ENCODE measurements around the gene DAB2IP.

DAB2IP gene

DNA sequence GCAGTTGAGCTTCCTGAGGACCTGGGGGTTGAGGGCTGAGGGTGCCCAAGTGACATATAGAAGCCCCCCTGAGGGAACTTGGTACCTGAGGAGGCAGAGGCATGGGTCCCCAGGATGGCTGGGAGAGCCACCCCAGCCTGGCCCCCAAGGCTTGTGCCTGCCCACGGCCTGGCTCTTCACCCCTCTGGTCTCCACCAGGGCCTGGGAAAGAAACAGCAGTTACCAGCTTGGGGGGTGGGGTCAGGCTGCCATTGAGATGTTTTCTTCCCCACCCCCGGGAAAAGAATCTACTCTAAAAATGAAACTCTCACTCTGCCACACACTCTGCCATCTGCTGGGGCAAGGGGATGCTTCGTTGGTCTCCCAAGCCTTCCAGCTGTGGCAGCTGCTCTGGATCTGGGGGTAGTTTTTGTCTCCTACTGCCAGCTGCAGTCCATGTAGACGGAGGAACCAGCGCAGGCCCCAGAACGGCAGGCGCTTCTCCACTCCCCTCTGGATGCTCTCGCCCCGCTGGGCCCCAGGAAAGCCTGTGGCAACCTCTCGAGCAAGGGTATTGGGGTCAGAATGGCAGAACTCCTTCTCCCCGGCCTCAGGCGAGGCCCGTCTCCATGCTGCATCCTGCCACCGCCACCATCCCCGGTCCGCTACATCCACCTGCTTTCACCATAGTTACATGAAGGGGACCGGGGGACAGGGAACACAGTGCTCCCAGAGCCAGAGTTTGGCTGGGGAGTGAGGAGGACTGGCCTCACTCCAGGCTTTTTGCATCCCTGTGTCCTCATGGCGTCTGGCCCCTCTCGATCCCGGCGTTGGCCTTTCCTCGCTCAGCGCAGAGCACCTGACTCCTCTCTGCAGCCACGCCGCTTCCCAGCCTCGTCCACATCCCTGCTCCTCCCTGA is 123.5 kb downstream of the DAB2IP start:
- DNase-seq (ENCODE audit: low read depth in 2 of 2, low spot score in 1 of 2) = no peak

DNA sequence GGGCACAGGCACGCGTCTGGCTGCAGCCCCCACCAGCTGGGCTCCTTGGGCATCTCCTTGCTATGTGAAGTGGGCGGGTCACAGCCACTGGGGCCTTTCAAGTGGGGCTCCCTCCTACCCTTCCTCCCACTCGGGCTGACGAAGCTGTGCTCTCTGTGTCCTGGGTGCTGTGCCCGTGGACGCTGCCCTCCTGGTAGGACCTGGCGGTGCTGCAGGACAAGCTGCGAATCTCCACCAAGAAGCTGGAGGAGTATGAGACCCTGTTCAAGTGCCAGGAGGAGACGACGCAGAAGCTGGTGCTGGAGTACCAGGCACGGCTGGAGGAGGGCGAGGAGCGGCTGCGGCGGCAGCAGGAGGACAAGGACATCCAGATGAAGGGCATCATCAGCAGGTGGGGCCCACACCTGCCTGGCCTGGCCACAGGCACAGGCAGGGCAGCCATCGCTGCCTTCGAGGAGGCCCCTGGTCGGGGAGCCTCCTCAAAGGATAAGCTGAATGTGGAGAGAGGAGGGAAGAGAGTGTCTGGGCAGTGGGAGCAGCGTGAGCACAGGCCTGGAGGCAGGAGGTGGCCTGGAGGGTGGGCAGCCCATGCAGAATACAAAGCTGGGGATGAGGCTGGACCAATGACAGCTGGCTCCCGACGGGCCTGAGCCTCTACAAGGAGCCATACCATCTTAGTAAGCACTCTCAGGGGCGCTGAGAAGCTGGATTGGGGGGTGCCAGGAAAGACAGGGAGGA is 124.7 kb downstream of the DAB2IP start:
- DNase-seq (ENCODE audit: low read depth in 2 of 2, low spot score in 1 of 2) = no peak

DNA sequence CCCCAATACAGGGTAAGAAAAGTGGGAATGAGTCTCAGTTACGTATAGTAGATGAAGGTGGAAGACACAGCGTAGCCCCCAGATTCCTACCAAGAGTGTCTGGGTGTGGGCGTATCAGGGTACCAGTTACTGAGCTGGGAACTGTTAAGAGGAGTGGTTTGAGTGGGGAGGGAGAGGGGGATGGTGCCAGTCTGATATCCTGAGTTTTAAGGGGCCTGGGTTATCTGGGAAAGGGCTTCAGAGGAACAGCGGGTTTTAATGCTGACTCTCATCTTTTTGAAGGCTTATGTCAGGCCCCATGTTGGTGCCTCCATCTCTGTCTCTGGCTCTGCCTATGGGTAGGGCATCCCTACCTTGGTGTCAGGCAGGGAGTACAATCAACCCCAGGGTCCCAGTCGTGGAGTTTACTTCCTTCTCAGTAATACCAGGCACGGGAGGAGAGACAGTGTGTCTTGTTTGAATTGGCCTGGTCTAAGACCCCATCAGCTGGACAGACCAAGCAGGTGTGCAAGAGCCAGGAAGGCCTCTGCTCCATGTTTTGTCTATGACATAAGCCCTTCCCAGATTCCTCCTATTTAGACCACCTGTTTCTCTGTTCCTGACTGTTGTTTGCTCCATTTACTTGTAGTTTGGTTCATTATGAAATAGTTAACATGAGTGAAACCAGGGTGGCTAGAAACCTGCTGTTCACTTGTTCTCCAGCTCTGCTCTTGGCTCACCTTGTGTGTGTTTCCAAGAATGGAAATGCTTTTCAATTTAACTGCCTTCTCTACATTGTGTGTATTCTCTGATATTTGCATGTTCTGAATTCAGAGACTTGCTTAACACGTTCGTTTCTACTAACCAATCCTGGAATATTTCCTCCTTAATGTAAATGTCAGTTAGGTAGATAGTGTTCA is 125.6 kb downstream of the DAB2IP start:
- DNase-seq (ENCODE audit: low read depth in 2 of 2, low spot score in 1 of 2) = no peak

DNA sequence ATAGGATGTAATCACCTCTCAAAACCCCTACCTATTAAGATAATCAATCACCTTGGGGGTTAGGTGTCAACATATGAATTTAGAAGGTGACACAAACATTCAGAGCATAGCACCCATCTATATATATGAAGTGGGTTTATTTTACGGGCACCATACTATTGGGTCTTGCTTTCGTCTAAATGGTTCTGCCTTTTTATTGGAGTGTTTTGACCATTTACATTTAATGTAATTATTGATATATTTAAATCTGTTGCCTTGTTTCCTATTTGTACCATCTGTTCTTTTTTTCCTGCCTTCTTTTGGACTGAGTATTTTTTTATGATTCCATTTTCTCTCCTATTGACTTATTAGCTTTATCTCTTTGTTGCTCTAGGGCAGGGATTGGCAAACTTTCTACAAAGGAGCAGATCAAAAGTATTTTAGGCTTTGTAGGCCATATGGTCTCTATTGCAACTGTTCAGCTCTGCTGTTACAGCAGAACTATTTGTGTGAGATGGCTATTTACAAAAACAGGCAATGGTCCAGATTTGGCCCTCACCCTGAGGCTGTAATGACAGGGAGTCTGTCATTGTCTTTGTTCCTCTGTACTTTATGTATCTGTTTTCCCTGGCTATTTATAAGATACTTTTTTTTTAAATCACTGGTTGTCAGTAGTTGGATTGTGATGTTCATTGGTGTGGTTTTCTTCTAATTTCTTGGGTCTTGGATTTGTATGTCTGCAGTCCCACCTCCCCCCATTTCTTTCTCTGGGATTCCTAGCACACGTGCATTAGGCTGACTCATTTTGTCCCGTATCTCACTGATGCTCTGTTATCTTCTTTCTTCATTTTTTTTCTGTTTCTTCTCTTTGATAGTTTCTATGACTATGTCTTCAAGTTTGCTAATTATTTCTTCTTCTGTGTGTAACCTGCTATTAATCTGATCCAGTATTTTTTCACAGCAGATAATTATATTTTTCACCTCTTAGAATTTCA is 127.1 kb downstream of the DAB2IP start:
- no peak for DNase-seq (ENCODE audit: low read depth in 2 of 2, low spot score in 1 of 2)

DNA sequence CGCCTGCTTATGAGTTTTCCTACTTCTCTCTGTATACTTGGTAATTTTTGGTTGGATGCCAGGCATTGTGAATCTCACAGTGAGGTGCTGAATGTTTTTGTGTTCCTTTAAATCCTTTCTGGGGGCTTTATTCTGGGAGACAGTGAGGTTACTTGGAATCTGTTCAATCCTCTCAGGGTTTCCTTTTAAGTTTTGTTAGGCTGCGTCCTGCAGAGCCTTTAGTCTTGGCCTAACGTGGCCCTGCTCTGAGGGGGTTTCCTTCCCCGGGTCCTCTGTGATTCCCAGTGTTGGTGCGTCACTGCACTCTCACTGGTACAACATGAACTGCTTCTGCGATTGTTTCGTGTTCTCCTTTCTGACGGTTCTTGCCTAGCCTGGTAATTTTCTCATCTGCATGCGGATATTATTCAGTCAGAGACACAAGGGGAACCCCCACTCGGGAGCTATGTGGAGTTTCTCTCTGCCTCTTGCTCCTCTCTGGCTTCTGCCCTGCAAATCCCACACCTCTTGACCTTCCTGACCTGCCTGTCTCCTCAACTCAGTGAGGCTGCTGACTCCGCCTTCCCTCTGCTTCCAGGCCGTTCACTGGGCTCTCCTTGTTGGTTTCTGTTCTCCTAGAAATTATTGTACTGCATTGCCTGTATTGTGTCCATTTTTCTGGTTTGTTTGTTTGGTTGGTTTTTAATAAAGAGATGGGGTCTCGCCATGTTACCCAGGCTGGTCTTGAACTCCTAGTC is 128.1 kb downstream of the DAB2IP start:
- DNase-seq (ENCODE audit: low read depth in 2 of 2, low spot score in 1 of 2) = no peak

DNA sequence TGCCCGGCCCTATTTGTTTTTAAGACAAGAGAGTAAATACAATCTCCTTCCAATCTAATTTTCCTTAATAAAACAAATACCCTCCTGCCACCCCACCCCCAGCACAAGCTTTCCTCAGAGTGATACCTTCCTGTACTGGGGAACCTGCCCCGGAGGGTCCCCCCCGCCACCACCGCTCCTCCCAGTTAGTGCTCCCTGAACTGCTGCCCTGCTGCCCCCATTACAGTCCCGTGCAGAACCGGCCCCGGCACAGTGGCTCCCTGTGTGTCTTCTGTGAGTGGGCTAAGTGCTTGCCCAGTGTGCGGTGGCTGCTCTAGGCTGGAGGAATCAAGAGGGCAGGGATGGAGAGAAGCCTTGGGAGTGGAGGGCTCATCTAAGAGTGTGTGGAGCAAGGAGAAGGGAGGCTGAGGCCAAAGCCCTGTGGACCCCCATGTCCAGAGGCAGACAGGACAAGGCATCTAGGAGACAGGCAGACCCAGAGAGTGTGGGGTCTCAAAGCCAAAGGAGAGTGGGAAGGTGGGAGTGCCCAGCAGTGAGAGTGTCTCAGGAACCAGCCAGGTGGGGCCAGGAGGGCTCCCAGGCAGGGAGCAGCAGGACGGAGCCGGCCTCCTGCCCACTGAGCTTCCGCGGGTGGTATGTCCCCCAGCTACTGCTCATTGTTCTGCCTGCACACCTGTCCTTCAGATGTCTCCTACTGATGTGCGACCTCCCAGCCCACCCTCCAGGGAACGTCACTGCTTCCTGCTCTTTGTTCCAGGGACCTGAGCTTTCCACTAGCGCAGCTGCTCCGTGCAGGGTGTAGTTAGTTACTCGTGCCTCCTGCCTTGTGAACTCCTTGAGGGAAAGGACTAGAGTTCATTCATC is 129.0 kb downstream of the DAB2IP start:
- no peak for DNase-seq (ENCODE audit: low read depth in 2 of 2, low spot score in 1 of 2)

DNA sequence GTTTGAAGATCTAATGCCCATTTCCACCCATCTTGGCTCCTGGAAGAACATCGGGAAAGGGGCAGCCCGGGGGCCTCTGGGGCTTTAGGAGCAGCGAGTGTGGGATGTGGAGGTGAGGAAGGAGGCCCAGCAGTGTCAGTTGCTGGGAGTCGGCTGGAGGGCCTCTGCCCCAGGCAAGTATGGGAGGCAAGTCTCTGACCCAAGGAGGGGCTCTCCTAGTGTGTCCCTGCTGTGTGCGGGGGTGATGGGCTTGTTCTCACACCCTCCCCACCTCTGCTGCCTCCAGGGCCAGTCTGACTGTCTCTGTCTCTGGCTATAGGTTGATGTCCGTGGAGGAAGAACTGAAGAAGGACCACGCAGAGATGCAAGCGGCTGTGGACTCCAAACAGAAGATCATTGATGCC is 129.7 kb downstream of the DAB2IP start:
- no peak for DNase-seq (ENCODE audit: low read depth in 2 of 2, low spot score in 1 of 2)

DNA sequence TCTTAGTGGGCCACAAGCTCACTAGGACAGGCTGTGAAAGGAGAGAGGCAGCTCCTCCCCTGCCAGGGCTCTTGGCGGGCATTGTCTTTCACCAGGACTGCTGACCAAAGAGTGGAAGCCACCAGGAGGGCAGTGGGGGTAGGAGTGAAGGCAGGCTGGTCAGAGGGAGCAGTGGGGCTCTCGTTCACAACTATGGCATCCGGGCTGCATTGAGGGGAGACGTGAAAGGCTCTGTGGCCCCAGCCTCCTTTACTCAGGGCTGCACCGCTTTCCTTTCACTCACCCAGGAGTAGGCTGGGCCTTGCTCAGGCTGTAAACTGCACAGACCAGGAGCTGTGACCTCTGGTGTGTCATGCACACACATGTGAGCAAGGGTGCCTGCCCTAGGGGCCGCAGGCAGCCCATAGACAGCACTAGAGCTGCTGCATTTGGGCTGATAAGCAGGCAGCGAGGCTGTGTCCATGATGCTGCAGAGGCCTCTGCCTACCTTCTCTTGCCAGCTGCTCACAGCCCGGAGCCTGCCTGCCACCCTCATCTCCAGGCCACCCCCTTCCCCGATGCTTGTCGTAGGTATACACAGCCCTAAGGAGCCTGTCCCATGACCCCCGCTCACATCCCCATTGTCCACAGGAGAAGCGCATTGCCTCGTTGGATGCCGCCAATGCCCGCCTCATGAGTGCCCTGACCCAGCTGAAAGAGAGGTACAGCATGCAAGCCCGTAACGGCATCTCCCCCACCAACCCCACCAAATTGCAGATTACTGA is 130.4 kb downstream of the DAB2IP start:
- no peak for DNase-seq (ENCODE audit: low read depth in 2 of 2, low spot score in 1 of 2)

DNA sequence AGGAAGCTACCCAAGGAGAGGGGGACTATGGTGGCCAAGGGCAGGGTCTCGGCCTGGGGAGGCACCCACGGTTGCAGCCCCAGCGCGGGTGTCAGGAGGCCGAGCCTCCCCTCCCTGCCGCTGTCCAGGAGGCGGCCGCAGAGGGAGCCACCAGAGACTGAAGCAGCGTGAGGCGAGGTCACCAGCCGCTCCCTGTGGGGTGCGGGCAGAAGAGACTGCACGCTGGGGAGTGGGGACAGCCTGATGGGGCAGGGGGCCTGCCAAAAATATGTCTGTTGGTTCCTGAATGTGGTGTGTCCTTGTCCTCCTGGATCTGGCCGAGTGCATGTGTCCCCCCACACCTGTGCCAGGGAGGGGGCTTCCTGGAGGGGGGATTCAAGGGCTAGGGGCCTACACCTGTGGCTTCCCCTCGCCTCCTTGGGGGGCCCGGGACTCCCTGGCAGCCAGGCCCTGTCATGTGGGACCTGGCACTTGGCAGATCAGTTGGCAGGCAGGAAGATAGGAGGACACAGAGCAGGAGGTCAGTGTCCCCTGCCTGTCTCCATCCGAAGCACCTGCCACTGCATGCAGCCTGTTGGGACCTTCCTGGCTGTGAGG is 131.2 kb downstream of the DAB2IP start:
- no peak for DNase-seq (ENCODE audit: low read depth in 2 of 2, low spot score in 1 of 2)

DNA sequence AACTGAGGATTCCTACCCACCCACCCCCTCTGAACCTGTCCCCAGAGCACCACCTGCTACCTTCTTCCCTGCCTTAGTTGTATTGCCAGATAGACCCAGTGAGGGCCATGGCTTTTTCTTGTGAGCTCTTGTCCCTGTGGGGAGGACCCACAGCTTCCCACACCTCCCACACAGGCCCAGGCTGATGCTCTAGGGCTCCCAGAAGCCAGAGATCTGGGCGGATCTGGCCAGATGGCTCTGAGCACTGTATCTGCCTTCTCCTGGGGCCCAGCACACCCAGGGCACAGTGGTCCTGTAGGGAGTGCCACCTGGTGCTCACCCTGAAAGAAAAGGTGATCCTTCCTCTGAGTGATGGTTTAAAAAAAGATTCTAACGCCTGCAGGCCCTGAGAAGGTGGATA is 131.7 kb downstream of the DAB2IP start:
- no peak for DNase-seq (ENCODE audit: low read depth in 2 of 2, low spot score in 1 of 2)

DNA sequence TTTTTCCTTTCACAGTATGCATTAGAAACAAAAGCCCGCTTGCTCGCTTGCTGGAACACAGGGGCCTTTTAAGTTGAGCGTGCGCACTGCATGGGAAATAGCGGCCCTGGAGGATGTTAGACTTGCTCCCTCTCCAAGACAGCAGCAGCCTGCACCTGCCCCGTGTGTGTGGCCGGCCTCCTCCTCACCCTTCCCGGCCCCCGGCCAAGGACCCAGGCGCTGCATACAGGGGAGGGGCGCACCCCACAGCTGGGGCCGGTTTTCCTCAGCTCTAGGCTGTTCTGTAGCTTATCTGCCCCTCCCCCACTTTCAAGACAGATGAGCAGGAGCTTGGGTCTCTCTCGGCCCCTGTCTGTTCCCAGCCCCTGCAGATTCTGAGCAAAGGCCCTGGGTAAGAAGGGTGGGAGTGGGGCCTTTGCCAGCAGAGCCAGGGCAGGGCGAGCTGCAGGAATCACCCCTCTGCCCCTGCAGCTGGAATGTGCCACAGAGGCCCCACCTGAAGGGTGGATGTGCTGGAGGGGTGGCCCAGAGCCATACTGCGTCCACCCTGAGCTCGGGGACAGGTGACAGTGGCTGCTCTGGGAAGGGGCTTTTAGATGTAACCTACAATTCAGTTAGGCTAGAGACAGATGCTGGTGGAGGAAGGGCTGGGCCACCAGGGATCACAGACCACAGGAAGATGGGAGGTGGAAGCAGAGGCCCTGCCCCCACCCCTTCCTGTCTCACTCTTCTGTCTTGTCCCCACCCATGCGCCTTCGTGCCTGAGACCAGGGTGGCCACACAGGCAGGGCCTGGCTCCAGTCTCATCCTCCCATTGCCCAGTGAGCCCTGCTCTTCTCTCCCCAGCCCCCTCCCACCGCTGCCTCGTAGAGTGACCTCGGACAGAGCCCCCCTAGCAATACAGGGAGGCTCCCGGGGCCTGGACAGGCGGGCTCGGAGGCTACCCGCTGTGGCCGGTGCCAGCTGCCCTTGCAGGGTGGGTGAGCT is 132.4 kb downstream of the DAB2IP start:
- no peak for DNase-seq (ENCODE audit: low read depth in 2 of 2, low spot score in 1 of 2)

DNA sequence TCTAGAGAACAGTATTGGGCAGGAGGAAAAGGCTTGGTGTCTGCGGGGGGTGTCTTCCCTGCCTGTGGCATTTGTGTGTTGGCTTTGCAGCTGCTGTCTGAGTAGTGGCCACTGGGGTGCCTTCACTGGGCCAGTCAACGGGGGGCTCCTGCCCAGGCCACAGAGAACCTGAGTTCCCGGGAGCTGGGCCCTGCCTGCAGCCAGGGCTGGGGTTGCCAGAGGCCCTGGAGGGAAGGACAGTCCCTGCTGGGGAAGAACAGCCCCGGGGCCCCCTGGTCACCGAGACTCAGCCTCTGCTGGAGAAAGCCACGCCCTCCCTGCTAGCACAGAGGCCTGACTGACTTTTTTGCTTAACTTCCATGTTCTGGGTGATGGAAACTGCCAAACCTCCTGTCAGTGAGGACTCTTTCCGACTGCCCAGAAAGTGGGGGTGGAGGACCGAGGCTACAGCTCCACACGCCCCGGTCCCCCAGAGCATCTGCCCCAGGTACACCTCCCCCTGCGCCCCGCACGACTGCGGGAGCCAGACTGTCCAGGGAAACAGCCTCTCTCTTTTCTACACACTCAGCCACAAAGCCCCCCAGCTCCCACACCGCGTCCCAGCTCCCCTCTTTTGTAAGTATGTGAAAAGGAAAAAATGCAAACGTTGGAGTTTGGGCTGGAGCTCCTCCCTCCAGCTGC is 133.4 kb downstream of the DAB2IP start:
- DNase-seq (ENCODE audit: low read depth in 2 of 2, low spot score in 1 of 2) = no peak

DNA sequence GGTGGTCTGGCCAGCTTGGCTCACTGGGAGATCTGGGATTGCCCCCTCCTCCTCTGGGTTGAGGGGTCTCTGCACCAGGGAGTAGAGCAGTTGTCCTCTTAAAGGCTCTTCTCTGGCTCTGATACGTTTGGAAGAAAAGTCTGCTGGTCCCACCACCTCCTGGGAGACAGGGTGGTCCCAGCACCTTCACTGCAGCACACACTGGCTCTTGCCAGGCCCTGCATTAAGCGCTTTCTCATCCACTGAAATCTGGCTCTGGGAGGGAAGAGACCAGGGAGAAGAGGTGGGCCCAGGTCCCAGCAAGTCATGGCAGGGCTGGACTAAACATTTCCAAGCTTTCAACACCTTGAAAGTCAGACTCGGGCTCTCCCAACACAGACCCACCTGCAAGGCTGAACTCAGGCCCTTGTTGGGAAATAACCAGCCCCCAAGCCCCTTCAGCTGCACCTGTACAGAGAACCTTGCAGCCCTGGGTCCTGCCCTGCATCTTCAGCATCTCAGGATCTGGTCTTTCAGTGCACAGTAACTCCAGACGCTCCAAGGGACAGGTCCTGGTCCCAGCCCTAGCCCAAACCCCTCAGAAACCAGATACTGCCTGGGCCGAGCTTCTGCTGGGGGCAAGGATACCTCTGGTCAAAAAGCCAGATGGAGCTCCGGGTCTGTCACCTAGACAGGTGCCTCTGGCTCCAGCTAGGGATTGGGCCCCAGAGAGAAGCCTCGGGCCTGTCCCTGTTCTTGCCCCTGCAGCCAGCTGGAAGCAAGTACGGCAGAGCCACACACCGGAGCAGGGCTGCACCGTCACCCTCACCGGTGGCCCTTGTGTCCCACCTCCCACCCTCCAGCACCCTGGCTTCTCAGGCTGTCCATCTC is 134.5 kb downstream of the DAB2IP start:
- DNase-seq (ENCODE audit: low read depth in 2 of 2, low spot score in 1 of 2) = no peak

DNA sequence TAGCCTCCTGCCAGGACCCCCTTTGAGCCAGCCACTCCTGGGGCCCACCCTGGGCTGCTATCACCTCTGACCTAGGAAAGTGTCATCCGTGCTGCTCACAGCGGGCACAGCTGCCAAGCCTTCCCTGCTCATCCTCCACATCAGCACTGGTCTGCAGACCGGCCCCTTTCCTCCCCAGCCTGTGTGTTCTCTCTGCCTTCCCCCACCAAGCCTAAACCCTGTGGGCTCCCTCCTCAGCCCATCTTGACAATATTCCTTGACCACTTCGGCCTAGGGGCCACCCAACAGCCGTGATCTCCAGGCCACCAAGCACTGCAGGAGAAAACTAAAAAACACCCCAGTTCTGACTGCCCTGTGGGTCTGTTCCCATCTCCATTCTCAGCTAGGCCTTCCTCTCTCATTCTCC is 135.1 kb downstream of the DAB2IP start:
- no peak for DNase-seq (ENCODE audit: low read depth in 2 of 2, low spot score in 1 of 2)

DNA sequence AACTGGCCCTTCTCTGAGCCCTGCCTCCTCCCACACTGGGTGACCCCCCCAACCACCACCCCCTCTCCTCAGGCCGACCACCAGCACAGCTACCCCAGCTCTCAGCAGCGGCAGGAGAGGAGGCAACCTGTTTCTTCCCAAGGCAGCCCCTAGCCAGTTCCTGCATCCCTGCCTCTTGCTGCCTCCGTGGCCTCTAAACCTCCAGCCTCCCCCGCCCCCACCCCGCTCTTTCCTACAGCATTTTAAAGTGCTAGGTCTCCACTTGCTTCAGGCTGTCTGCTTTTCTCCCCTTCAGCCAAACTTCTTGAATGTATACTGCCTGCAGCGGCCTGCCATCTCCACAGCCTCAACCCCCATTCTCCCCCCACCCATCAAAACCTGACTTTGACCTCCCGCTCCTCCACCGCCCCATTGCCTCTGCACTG is 135.6 kb downstream of the DAB2IP start:
- DNase-seq (ENCODE audit: low read depth in 2 of 2, low spot score in 1 of 2) = no peak
